ENCODE data around the gene TARS2. TPM values are rescaled to one million over a fixed set of nuclear protein-coding genes. Genes with fewer than 3 reads are reported as not detected.

The TARS2 gene
- total RNA-seq, 1 donor from 2014 or later = 29.6 TPM

GRCh38 chr1:150456146-150456647 is 31.0 kb upstream of the TARS2 start:
- H3K27ac Mint-ChIP-seq = no peak overlapping the region
- TF ChIP-seq EZH2phosphoT487 (IDR thresholded peaks at IDR 0.05) = no peak
- TF ChIP-seq EZH2 (IDR thresholded peaks at IDR 0.05) = no peak
- TF ChIP-seq, protein P1, sequence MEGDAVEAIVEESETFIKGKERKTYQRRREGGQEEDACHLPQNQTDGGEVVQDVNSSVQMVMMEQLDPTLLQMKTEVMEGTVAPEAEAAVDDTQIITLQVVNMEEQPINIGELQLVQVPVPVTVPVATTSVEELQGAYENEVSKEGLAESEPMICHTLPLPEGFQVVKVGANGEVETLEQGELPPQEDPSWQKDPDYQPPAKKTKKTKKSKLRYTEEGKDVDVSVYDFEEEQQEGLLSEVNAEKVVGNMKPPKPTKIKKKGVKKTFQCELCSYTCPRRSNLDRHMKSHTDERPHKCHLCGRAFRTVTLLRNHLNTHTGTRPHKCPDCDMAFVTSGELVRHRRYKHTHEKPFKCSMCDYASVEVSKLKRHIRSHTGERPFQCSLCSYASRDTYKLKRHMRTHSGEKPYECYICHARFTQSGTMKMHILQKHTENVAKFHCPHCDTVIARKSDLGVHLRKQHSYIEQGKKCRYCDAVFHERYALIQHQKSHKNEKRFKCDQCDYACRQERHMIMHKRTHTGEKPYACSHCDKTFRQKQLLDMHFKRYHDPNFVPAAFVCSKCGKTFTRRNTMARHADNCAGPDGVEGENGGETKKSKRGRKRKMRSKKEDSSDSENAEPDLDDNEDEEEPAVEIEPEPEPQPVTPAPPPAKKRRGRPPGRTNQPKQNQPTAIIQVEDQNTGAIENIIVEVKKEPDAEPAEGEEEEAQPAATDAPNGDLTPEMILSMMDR (IDR thresholded peaks at IDR 0.05) = no peak
- no peaks in the 10 kb centered on the region for H3K9me3 Mint-ChIP-seq

DNA sequence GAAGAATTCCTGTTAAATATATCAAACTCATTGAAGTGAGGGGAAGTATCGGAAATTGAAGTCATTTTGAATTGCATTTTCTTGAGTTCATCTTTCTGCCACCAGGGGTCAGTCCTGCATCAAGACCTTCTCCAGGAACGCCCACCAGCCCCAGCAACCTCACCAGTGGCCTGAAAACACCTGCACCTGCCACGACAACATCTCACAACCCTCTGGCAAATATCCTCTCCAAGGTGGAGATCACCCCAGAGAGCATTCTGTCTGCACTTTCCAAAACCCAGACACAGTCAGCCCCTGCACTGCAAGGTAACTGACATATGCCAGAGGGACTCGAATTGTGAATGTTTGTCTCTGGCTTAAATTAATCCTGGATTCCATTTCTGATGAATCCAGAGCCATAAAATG is 22.8 kb upstream of the TARS2 start:
- no peaks in the 10 kb centered on the region for H3K4me1 Mint-ChIP-seq
- no peaks in the 10 kb centered on the region for H3K9me3 ChIP-seq (ENCODE audit: low read depth)
- no peak overlapping the region for H3K9ac ChIP-seq
- no peak overlapping the region for H3K4me2 ChIP-seq
- H3K36me3 ChIP-seq = peaks cover 19% of the 10 kb centered on the region
- H3K27me3 Mint-ChIP-seq (ENCODE audit: insufficient read depth, low read depth) = peaks cover 2% of the 10 kb centered on the region
- H3K27ac ChIP-seq = no peak overlapping the region
- H3K27ac Mint-ChIP-seq = no peak overlapping the region
- H3F3A ChIP-seq (ENCODE audit: low read depth) = peaks cover 19% of the 10 kb centered on the region
- no peaks in the 10 kb centered on the region for H3K79me2 ChIP-seq (ENCODE audit: low read depth)
- H3K36me3 Mint-ChIP-seq = peaks cover 16% of the 10 kb centered on the region
- H3K4me3 Mint-ChIP-seq = no peak overlapping the region
- H2AFZ ChIP-seq (replicated peaks) = no peak overlapping the region
- no peaks in the 10 kb centered on the region for H3K4me1 ChIP-seq
- H4K20me1 ChIP-seq (ENCODE audit: low read depth) = no peaks in the 10 kb centered on the region
- peak; percentile 65 for DNase-seq (ENCODE audit: low spot score)
- no peaks in the 10 kb centered on the region for H3K9me3 Mint-ChIP-seq
- H3K27me3 ChIP-seq = no peaks in the 10 kb centered on the region
- no peak for TF ChIP-seq EZH2 (IDR thresholded peaks at IDR 0.05)
- TF ChIP-seq, protein P1 (IDR thresholded peaks at IDR 0.05) = peak; percentile 78
- no peak overlapping the region for H3K4me3 ChIP-seq

More at GRCh38 chr1:150456146-150456647, 31.0 kb upstream of the TARS2 start:
- Mint-ChIP-seq H3K4me1 (no peaks in the 10 kb centered on the region), H3K27me3 (ENCODE audit: insufficient read depth, low read depth) (peaks cover 3% of the 10 kb centered on the region), H3K36me3 (peaks cover 17% of the 10 kb centered on the region), H3K4me3 (no peak overlapping the region)
- Histone ChIP-seq H3K27ac (no peak overlapping the region), H3K36me3 (peaks cover 25% of the 10 kb centered on the region), H3K4me3 (no peak overlapping the region), H3K27me3 (no peaks in the 10 kb centered on the region), H3F3A (ENCODE audit: low read depth) (peaks cover 10% of the 10 kb centered on the region), H3K4me2 (no peak overlapping the region), H3K9ac (no peak overlapping the region), H4K20me1 (ENCODE audit: low read depth) (no peaks in the 10 kb centered on the region), H3K79me2 (ENCODE audit: low read depth) (no peaks in the 10 kb centered on the region), H2AFZ (replicated peaks) (no peak overlapping the region), H3K9me3 (ENCODE audit: low read depth) (no peaks in the 10 kb centered on the region), H3K4me1 (no peaks in the 10 kb centered on the region)
- DNase-seq (ENCODE audit: low spot score) = no peak

GRCh38 chr1:150466964-150467363 is 20.3 kb upstream of the TARS2 start:
- TF ChIP-seq EZH2phosphoT487 (IDR thresholded peaks at IDR 0.05) (no peak), EZH2 (IDR thresholded peaks at IDR 0.05) (no peak)
- TF ChIP-seq, protein P1 (IDR thresholded peaks at IDR 0.05) = no peak
- peaks cover 4% of the 10 kb centered on the region for H3K36me3 ChIP-seq
- no peaks in the 10 kb centered on the region for H4K20me1 ChIP-seq (ENCODE audit: low read depth)
- Mint-ChIP-seq H3K4me3 (no peak overlapping the region), H3K27me3 (ENCODE audit: insufficient read depth, low read depth) (peaks cover 4% of the 10 kb centered on the region), H3K4me1 (peaks cover 2% of the 10 kb centered on the region), H3K36me3 (peaks cover 29% of the 10 kb centered on the region), H3K9me3 (no peaks in the 10 kb centered on the region), H3K27ac (no peak overlapping the region)
- H3K4me1 ChIP-seq = no peaks in the 10 kb centered on the region
- no peaks in the 10 kb centered on the region for H3K79me2 ChIP-seq (ENCODE audit: low read depth)
- peaks cover 14% of the 10 kb centered on the region for H3F3A ChIP-seq (ENCODE audit: low read depth)
- no peak overlapping the region for H3K4me3 ChIP-seq
- H3K27ac ChIP-seq = no peak overlapping the region
- no peaks in the 10 kb centered on the region for H3K9me3 ChIP-seq (ENCODE audit: low read depth)
- H2AFZ ChIP-seq (replicated peaks) = no peak overlapping the region
- no peak overlapping the region for H3K4me2 ChIP-seq
- H3K9ac ChIP-seq = no peak overlapping the region
- DNase-seq (ENCODE audit: low spot score) = no peak
- H3K27me3 ChIP-seq = no peaks in the 10 kb centered on the region

All from neural progenitor cell (in vitro differentiated cells).